ENCODE data around the gene RTF1.

DNA sequence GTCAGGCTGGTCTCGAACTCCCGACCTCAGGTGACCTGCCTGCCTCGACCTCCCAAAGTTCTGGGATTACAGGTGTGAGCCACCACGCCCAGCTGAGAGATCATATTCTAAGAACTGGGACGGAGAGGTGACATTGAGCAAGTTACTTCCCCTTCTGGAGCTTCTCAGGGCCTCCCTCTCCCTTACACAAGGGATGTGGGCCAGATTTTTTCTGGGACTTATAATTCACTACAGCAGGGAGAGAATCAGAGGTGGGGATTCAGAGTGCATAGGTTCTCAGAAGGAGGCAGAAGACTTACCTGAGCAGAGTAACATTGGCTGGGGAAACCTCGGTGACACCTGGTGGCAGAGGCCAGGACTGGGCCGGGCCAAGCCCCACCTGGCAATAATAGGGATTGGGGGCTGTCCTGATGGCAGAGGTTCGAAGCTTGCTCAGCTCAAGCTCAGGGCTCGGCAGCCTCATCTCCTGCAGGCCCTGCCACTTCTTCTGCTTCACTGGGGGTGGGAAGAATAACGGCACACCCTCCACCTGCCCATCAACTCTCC is 90.0 kb downstream of the RTF1 start:
- TF ChIP-seq, protein P1, sequence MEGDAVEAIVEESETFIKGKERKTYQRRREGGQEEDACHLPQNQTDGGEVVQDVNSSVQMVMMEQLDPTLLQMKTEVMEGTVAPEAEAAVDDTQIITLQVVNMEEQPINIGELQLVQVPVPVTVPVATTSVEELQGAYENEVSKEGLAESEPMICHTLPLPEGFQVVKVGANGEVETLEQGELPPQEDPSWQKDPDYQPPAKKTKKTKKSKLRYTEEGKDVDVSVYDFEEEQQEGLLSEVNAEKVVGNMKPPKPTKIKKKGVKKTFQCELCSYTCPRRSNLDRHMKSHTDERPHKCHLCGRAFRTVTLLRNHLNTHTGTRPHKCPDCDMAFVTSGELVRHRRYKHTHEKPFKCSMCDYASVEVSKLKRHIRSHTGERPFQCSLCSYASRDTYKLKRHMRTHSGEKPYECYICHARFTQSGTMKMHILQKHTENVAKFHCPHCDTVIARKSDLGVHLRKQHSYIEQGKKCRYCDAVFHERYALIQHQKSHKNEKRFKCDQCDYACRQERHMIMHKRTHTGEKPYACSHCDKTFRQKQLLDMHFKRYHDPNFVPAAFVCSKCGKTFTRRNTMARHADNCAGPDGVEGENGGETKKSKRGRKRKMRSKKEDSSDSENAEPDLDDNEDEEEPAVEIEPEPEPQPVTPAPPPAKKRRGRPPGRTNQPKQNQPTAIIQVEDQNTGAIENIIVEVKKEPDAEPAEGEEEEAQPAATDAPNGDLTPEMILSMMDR (optimal IDR thresholded peaks at IDR 0.05 in 1 of 3, IDR thresholded peaks at IDR 0.05 in 1 of 3, conservative IDR thresholded peaks at IDR 0.05 in 1 of 3; ENCODE audit: extremely low read depth in 1 of 3, insufficient read depth in 2 of 3, low read length in 3 of 3): peak in 2 of 3 experiments; percentile 12 to 46
- no peak for TF ChIP-seq EZH2 (IDR thresholded peaks at IDR 0.05; ENCODE audit: low read length)

Measured in keratinocyte (primary cell).